ENCODE data around the gene PRM1.

The PRM1 gene

GRCh38 chr16:11280616-11281522, at the start of gene PRM1:
TSS of gene PRM1 (minus strand) at chr16:11281330. CDS start at chr16:11281238, 92 bp downstream.
- no peak for DNase-seq

- no peak for DNase-seq
Observed at GRCh38 chr16:11330526-11331237, 49.6 kb upstream of the PRM1 start.

GRCh38 chr16:11329891-11330290, 48.8 kb upstream of the PRM1 start:
- DNase-seq: no peak

GRCh38 chr16:11329071-11329491, 48.0 kb upstream of the PRM1 start:
- no peak for DNase-seq

GRCh38 chr16:11328172-11329070, 47.3 kb upstream of the PRM1 start:
- DNase-seq: no peak

GRCh38 chr16:11327277-11328171, 46.4 kb upstream of the PRM1 start:
- no peak for DNase-seq

- DNase-seq: no peak
Observed at GRCh38 chr16:11326737-11327276, 45.7 kb upstream of the PRM1 start.

GRCh38 chr16:11326084-11326736, 45.1 kb upstream of the PRM1 start:
- no peak for DNase-seq

GRCh38 chr16:11325404-11326083, 44.4 kb upstream of the PRM1 start:
- no peak for DNase-seq

GRCh38 chr16:11323551-11324336, 42.6 kb upstream of the PRM1 start:
- DNase-seq: no peak

- DNase-seq: no peak
Observed at GRCh38 chr16:11322823-11323222, 41.7 kb upstream of the PRM1 start.

GRCh38 chr16:11321662-11322061, 40.5 kb upstream of the PRM1 start:
- DNase-seq: no peak

- no peak for DNase-seq
Observed at GRCh38 chr16:11320170-11320569, 39.0 kb upstream of the PRM1 start.

GRCh38 chr16:11319529-11320146, 38.5 kb upstream of the PRM1 start:
- no peak for DNase-seq

- no peak for DNase-seq
Observed at GRCh38 chr16:11318817-11319216, 37.7 kb upstream of the PRM1 start.

- DNase-seq: no peak
Observed at GRCh38 chr16:11316331-11317015, 35.3 kb upstream of the PRM1 start.

- no peak for DNase-seq
Observed at GRCh38 chr16:11315510-11315909, 34.4 kb upstream of the PRM1 start.

GRCh38 chr16:11314309-11314894, 33.3 kb upstream of the PRM1 start:
- no peak for DNase-seq
